Thyroid gland (tissue), 4 donors: ENCODE data around the gene DDX24.

Source experiments
- CTCF ChIP-seq, 6 experiments: fragments of 200-600 bp in 3 of 6; fragments of 450-650 bp in 3 of 6; sonication (generic) in 3 of 6; IDR thresholded peaks; one replicate each; pipeline ENCODE4 v1.5.1; 2016 to 2019; ENCODE audit warnings: antibody characterized with exemption in 6 of 6, mild to moderate bottlenecking in 2 of 6, inconsistent platforms in 1 of 6, moderate library complexity in 1 of 6
- POLR2A ChIP-seq, 2 donors: fragments of 450-650 bp; IDR thresholded peaks; one replicate each; pipeline ENCODE4 v1.6.1; 2017; ENCODE audit warnings: antibody characterized with exemption in 2 of 2, mild to moderate bottlenecking in 2 of 2, moderate library complexity in 1 of 2

- TF ChIP-seq POLR2A (IDR thresholded peaks at IDR 0.05) = no peak
- TF ChIP-seq CTCF (IDR thresholded peaks at IDR 0.05) = no peak
Measured at GRCh38 chr14:94122438-94122837, 41.4 kb upstream of the DDX24 start.
